HepG2 (cell line): ENCODE measurements around the gene AIFM1.

Experiments
- BRF2 ChIP-seq: sonication (generic); formaldehyde crosslinking; IDR thresholded peaks from 2 replicates; pipeline ENCODE4 v1.8.1; 2022; ENCODE audit warnings: mild to moderate bottlenecking, missing genetic modification reagents
- HNRNPK ChIP-seq: fragments of 200-400 bp; formaldehyde crosslinking; IDR thresholded peaks from 2 replicates; pipeline ENCODE4 v1.6.1; 2018; ENCODE audit warnings: low read length, low read depth, moderate library complexity, mild to moderate bottlenecking; ENCODE audit not compliant: poor library complexity, severe bottlenecking
- LBX2 ChIP-seq: sonication (generic); formaldehyde crosslinking; IDR thresholded peaks from 2 replicates; pipeline ENCODE4 v1.5.0; 2020; ENCODE audit warnings: missing genetic modification reagents, mild to moderate bottlenecking, borderline replicate concordance
- MAZ ChIP-seq, 2 experiments: sonication (generic) in 1 of 2; formaldehyde crosslinking in 1 of 2; IDR thresholded peaks; 2 replicates each; pipeline versions ENCODE4 v1.5.0 to v1.6.1; 2012 to 2020; ENCODE audit warnings: low read depth in 2 of 2, mild to moderate bottlenecking in 2 of 2, borderline replicate concordance in 1 of 2, improper control_type of control experiment in 1 of 2, low read length in 1 of 2, missing genetic modification reagents in 1 of 2, moderate library complexity in 1 of 2
- MEIS2 ChIP-seq: sonication (generic); formaldehyde crosslinking; IDR thresholded peaks from 2 replicates; pipeline ENCODE4 v1.9.0; 2021; ENCODE audit warnings: mild to moderate bottlenecking, missing genetic modification reagents
- PCBP1 ChIP-seq: fragments of 200-400 bp; formaldehyde crosslinking; IDR thresholded peaks from 2 replicates; pipeline ENCODE4 v1.6.1; 2017; ENCODE audit warnings: mild to moderate bottlenecking, low read depth, low read length, borderline replicate concordance
- RFX5 ChIP-seq: IDR thresholded peaks from 2 replicates; pipeline ENCODE4 v1.6.1; 2011; ENCODE audit warnings: low read depth, low read length, improper control_type of control experiment
- SMARCC2 ChIP-seq: fragments of 450-650 bp; IDR thresholded peaks from 2 replicates; pipeline ENCODE4 v1.6.1; 2017; ENCODE audit warnings: antibody characterized with exemption, mild to moderate bottlenecking
- SP1 ChIP-seq, 2 experiments: fragments of 450-650 bp in 1 of 2; sonication (generic) in 1 of 2; formaldehyde crosslinking in 1 of 2; IDR thresholded peaks; 2 replicates each; pipeline versions ENCODE4 v1.4.0 to v1.6.1; 2016 to 2020; ENCODE audit warnings: missing genetic modification reagents in 1 of 2
- STAT5B ChIP-seq: sonication (generic); formaldehyde crosslinking; IDR thresholded peaks from 2 replicates; pipeline ENCODE4 v1.4.0; 2020; ENCODE audit warnings: missing genetic modification reagents
- ZNF891 ChIP-seq: sonication (generic); formaldehyde crosslinking; IDR thresholded peaks from 2 replicates; pipeline ENCODE4 v1.5.0; 2020; ENCODE audit warnings: mild to moderate bottlenecking, missing genetic modification reagents
- TF ChIP-seq, protein P1 (sequence below): IDR thresholded peaks from 2 replicates; pipeline ENCODE4 v1.6.1; 2016; ENCODE audit warnings: control low read depth
- TF ChIP-seq, protein P2 (sequence below): sonication (generic); formaldehyde crosslinking; IDR thresholded peaks from 2 replicates; pipeline ENCODE4 v1.8.0; 2022; ENCODE audit warnings: low read depth, missing genetic modification reagents

GRCh38 chrX:130190801-130191200 is 25.2 kb upstream of the AIFM1 start:
- no peak for TF ChIP-seq BRF2 (CRISPR knock-in tag)
- no peak for TF ChIP-seq ZNF891 (CRISPR knock-in tag)
- no peak for TF ChIP-seq STAT5B (CRISPR knock-in tag)
- no peak for TF ChIP-seq SMARCC2
- TF ChIP-seq PCBP1, result no peak
- TF ChIP-seq RFX5, result no peak
- no peak for TF ChIP-seq MEIS2
- no peak for TF ChIP-seq SP1 (IDR thresholded peaks at IDR 0.05)
- TF ChIP-seq SP1 (CRISPR knock-in tag; IDR thresholded peaks at IDR 0.05), result no peak
- no peak for TF ChIP-seq MAZ (IDR thresholded peaks at IDR 0.05; ENCODE audit: borderline replicate concordance, low read depth, low read length)
- TF ChIP-seq MAZ (CRISPR knock-in tag; IDR thresholded peaks at IDR 0.05; ENCODE audit: low read depth), result no peak
- TF ChIP-seq, protein P1, sequence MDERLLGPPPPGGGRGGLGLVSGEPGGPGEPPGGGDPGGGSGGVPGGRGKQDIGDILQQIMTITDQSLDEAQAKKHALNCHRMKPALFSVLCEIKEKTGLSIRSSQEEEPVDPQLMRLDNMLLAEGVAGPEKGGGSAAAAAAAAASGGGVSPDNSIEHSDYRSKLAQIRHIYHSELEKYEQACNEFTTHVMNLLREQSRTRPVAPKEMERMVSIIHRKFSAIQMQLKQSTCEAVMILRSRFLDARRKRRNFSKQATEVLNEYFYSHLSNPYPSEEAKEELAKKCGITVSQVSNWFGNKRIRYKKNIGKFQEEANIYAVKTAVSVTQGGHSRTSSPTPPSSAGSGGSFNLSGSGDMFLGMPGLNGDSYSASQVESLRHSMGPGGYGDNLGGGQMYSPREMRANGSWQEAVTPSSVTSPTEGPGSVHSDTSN (CRISPR knock-in tag), result no peak
- TF ChIP-seq, protein P2, sequence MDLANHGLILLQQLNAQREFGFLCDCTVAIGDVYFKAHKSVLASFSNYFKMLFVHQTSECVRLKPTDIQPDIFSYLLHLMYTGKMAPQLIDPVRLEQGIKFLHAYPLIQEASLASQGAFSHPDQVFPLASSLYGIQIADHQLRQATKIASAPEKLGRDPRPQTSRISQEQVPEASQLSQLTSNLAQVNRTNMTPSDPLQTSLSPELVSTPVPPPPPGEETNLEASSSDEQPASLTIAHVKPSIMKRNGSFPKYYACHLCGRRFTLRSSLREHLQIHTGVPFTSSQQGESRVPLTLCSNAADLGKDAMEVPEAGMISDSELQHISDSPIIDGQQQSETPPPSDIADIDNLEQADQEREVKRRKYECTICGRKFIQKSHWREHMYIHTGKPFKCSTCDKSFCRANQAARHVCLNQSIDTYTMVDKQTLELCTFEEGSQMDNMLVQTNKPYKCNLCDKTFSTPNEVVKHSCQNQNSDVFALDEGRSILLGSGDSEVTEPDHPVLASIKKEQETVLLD (CRISPR knock-in tag), result no peak
- no peak for TF ChIP-seq HNRNPK
- TF ChIP-seq LBX2 (CRISPR knock-in tag), result no peak
